Nephron progenitor cell (in vitro differentiated cells): ENCODE results near the gene SGMS1.

Experiments used
- DNase-seq: peaks from one replicate; pipeline ENCODE4 v3.0.0; 2021
- H3K27ac Mint-ChIP-seq: 2 replicates; pipeline ENCODE4 v1.8.0; 2021; ENCODE audit warnings: mild to moderate bottlenecking, moderate library complexity, mixed read lengths
- H3K27me3 Mint-ChIP-seq: 2 replicates; pipeline ENCODE4 v1.8.0; 2021; ENCODE audit warnings: mild to moderate bottlenecking, low read depth, mixed read lengths; ENCODE audit not compliant: poor library complexity
- H3K36me3 Mint-ChIP-seq: 2 replicates; pipeline ENCODE4 v1.8.0; 2021; ENCODE audit warnings: low read depth, mixed read lengths
- H3K4me1 Mint-ChIP-seq: 2 replicates; pipeline ENCODE4 v1.8.0; 2021; ENCODE audit warnings: mixed read lengths
- H3K4me3 Mint-ChIP-seq: 2 replicates; pipeline ENCODE4 v1.8.0; 2021; ENCODE audit warnings: mild to moderate bottlenecking, moderate library complexity, mixed read lengths
- H3K9me3 Mint-ChIP-seq: 2 replicates; pipeline ENCODE4 v1.8.0; 2021; ENCODE audit warnings: mild to moderate bottlenecking, moderate library complexity, mixed read lengths
- CTCF ChIP-seq: fragments of 200-600 bp; sonication (generic); IDR thresholded peaks from 2 replicates; pipeline ENCODE4 v1.5.0; 2021; ENCODE audit warnings: antibody characterized with exemption

The SGMS1 gene

GRCh38 chr10:50613726-50614443, 9.9 kb downstream of the SGMS1 start:
- no peaks in the 10 kb centered on the region for H3K9me3 Mint-ChIP-seq
- no peaks in the 10 kb centered on the region for H3K27me3 Mint-ChIP-seq
- no peak overlapping the region for H3K4me3 Mint-ChIP-seq
- DNase-seq, result no peak
- TF ChIP-seq CTCF, result no peak
- H3K27ac Mint-ChIP-seq, result no peak overlapping the region
- H3K4me1 Mint-ChIP-seq, result peaks cover 37% of the 10 kb centered on the region
- H3K36me3 Mint-ChIP-seq, result no peaks in the 10 kb centered on the region

GRCh38 chr10:50613150-50613549, 10.6 kb downstream of the SGMS1 start:
- no peaks in the 10 kb centered on the region for H3K36me3 Mint-ChIP-seq
- peak overlapping the region; percentile 27 for H3K27ac Mint-ChIP-seq
- H3K9me3 Mint-ChIP-seq, result no peaks in the 10 kb centered on the region
- no peaks in the 10 kb centered on the region for H3K27me3 Mint-ChIP-seq
- TF ChIP-seq CTCF, result no peak
- H3K4me3 Mint-ChIP-seq, result no peak overlapping the region
- DNase-seq, result no peak
- H3K4me1 Mint-ChIP-seq, result peaks cover 31% of the 10 kb centered on the region

GRCh38 chr10:50610368-50610767, 13.4 kb downstream of the SGMS1 start:
- H3K27me3 Mint-ChIP-seq, result no peaks in the 10 kb centered on the region
- H3K4me1 Mint-ChIP-seq, result peaks cover 29% of the 10 kb centered on the region
- H3K36me3 Mint-ChIP-seq, result no peaks in the 10 kb centered on the region
- TF ChIP-seq CTCF, result no peak
- no peak overlapping the region for H3K4me3 Mint-ChIP-seq
- H3K27ac Mint-ChIP-seq, result no peak overlapping the region
- no peaks in the 10 kb centered on the region for H3K9me3 Mint-ChIP-seq
- no peak for DNase-seq

GRCh38 chr10:50607356-50607925, 16.3 kb downstream of the SGMS1 start:
- H3K4me3 Mint-ChIP-seq, result no peak overlapping the region
- no peaks in the 10 kb centered on the region for H3K36me3 Mint-ChIP-seq
- H3K4me1 Mint-ChIP-seq, result peaks cover 23% of the 10 kb centered on the region
- peak overlapping the region; percentile 32 for H3K27ac Mint-ChIP-seq
- TF ChIP-seq CTCF, result no peak
- H3K27me3 Mint-ChIP-seq, result no peaks in the 10 kb centered on the region
- H3K9me3 Mint-ChIP-seq, result no peaks in the 10 kb centered on the region
- DNase-seq, result no peak

GRCh38 chr10:50605951-50606270, 17.8 kb downstream of the SGMS1 start:
- Mint-ChIP-seq H3K27ac (no peak overlapping the region), H3K4me1 (peaks cover 23% of the 10 kb centered on the region), H3K27me3 (no peaks in the 10 kb centered on the region), H3K36me3 (no peaks in the 10 kb centered on the region), H3K9me3 (no peaks in the 10 kb centered on the region), H3K4me3 (no peak overlapping the region)
- DNase-seq, result no peak
- TF ChIP-seq CTCF, result no peak
